Measurements from ENCODE around the gene TAGLN.
"Not testable (repeated sequence)": the region's sequence is repeated elsewhere in the genome, so short reads cannot be mapped to it uniquely, and the experiment has no call there.

Gene TAGLN

DNA sequence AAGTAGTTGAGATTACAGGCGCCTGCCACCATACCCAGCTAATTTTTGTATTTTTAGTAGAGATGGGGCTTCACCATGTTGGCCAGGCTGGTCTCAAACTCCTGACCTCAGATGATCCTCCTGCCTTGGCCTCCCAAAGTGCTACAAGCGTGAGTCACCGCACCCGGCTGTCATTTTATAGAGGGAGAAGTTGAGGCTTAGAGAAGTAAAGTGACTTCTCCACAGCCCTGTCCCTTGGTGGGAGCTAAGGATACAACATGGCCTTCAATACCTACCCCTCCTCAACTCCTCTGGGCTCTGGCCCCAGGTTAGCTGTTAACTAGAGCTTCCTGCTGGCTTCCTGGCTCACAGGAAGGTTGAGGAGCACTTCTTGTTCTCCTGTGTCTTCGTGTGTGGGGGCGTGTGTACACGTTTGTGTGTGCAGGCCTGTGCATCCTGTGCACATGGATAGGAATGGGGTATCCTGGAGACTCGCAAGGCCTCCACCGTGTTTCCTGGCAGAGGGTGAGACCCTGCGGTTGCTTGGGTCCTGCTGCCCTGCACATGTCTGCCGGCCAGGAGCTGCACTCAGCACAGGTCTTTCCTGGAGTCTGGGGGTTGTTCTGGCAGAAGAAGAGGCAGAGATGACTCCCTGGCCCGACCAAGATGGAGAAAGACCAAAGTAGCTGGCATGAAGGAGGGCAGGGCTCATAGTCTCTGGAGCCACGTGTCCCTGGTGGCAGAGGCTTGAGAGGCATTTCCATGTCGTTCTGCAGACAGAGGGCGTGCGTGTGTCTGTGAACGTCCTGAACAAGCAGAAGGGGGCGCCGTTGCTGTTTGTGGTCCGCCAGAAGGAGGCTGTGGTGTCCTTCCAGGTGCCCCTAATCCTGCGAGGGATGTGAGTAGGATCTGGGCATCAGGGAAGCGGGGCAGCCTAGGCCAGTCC lies 18.2 kb upstream of the TAGLN start:
- peak; percentile 38 for DNase-seq (ENCODE audit: low spot score)
- H3K27me3 ChIP-seq (ENCODE audit: insufficient read depth, poor library complexity, severe bottlenecking): no peaks in the 10 kb centered on the region
- TF ChIP-seq, protein P1, sequence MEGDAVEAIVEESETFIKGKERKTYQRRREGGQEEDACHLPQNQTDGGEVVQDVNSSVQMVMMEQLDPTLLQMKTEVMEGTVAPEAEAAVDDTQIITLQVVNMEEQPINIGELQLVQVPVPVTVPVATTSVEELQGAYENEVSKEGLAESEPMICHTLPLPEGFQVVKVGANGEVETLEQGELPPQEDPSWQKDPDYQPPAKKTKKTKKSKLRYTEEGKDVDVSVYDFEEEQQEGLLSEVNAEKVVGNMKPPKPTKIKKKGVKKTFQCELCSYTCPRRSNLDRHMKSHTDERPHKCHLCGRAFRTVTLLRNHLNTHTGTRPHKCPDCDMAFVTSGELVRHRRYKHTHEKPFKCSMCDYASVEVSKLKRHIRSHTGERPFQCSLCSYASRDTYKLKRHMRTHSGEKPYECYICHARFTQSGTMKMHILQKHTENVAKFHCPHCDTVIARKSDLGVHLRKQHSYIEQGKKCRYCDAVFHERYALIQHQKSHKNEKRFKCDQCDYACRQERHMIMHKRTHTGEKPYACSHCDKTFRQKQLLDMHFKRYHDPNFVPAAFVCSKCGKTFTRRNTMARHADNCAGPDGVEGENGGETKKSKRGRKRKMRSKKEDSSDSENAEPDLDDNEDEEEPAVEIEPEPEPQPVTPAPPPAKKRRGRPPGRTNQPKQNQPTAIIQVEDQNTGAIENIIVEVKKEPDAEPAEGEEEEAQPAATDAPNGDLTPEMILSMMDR (IDR thresholded peaks at IDR 0.05; ENCODE audit: poor library complexity, severe bottlenecking): peak; percentile 18
- H3K27ac ChIP-seq (ENCODE audit: poor library complexity, severe bottlenecking): no peak overlapping the region
- no peak for ATAC-seq (ENCODE audit: low read depth)
- H3K4me3 ChIP-seq (ENCODE audit: severe bottlenecking): no peak overlapping the region
- H3K36me3 ChIP-seq (ENCODE audit: low read depth): no peaks in the 10 kb centered on the region; the same call in 1 of the 2 replicates
- peaks cover 5% of the 10 kb centered on the region for H3K4me1 ChIP-seq (ENCODE audit: insufficient read depth, poor library complexity, severe bottlenecking)
- no peaks in the 10 kb centered on the region for H3K9me3 ChIP-seq (ENCODE audit: severe bottlenecking)

DNA sequence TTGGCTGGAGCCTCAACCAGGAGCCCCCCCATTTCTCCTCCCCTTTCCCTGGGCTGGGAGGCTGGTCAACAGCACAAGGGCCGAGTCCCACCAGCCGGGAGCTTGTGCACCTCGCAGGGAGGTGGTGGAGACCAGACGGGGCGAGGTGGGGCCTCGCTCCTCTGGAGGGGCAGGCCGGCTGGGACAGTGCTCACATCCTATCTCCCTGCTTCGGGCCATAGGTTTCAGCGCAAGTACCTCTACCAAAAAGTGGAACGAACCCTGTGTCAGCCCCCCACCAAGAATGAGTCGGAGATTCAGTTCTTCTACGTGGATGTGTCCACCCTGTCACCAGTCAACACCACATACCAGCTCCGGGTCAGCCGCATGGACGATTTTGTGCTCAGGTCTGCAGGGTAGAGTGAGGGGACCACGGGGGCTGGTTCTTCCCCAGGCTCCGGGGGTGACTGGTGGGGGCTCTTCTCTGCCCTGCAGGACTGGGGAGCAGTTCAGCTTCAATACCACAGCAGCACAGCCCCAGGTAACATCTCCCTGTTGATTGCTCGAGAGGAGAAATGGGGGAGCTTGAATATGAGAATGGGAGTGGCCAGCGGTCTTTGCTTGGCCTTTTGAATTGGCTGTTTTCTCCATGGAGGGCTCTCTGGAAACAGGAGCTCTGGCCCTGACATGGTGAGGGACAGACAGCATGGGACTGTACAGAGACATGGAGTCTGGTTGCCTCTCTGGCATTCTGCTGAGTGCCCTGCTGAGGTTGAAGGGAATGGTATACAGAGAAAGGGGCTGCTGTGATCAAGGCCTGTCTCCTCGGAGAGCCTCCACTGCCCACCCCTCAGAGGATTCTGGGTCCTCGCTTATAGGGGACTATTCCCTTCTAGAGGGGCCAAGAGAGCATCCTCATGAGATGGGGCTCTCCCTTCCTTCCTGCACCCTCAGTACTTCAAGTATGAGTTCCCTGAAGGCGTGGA lies 17.3 kb upstream of the TAGLN start:
- Histone ChIP-seq H3K27ac (ENCODE audit: poor library complexity, severe bottlenecking) (no peak overlapping the region), H3K36me3 (ENCODE audit: low read depth) (no peaks in the 10 kb centered on the region; the same call in 1 of the 2 replicates), H3K27me3 (ENCODE audit: insufficient read depth, poor library complexity, severe bottlenecking) (no peaks in the 10 kb centered on the region), H3K4me3 (ENCODE audit: severe bottlenecking) (no peak overlapping the region), H3K4me1 (ENCODE audit: insufficient read depth, poor library complexity, severe bottlenecking) (peaks cover 5% of the 10 kb centered on the region), H3K9me3 (ENCODE audit: severe bottlenecking) (no peaks in the 10 kb centered on the region)
- peak; percentile 46 for DNase-seq (ENCODE audit: low spot score)
- ATAC-seq (ENCODE audit: low read depth): no peak
- TF ChIP-seq, protein P1 (IDR thresholded peaks at IDR 0.05; ENCODE audit: poor library complexity, severe bottlenecking): no peak

DNA sequence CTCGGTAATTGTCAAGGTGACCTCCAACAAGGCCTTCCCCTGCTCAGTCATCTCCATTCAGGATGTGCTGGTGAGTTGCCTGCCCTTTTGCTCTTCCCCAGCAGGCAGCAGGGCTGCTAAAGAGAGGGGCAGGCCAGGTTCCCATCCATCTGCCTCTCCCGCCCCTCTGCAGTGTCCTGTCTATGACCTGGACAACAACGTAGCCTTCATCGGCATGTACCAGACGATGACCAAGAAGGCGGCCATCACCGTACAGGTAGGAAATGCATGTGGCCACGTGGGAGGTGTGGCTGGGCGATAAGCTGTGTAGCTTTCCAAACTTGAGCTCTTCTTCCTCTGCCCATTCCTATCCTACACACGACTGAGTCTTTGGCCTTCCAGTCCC lies 16.6 kb upstream of the TAGLN start:
- ATAC-seq (ENCODE audit: low read depth) (no peak), DNase-seq (ENCODE audit: low spot score) (no peak)
- Histone ChIP-seq H3K9me3 (ENCODE audit: severe bottlenecking) (no peaks in the 10 kb centered on the region), H3K4me3 (ENCODE audit: severe bottlenecking) (no peak overlapping the region), H3K27me3 (ENCODE audit: insufficient read depth, poor library complexity, severe bottlenecking) (no peaks in the 10 kb centered on the region), H3K36me3 (ENCODE audit: low read depth) (no peaks in the 10 kb centered on the region; the same call in 1 of the 2 replicates), H3K4me1 (ENCODE audit: insufficient read depth, poor library complexity, severe bottlenecking) (peaks cover 5% of the 10 kb centered on the region), H3K27ac (ENCODE audit: poor library complexity, severe bottlenecking) (no peak overlapping the region)
- TF ChIP-seq, protein P1 (IDR thresholded peaks at IDR 0.05; ENCODE audit: poor library complexity, severe bottlenecking): no peak

DNA sequence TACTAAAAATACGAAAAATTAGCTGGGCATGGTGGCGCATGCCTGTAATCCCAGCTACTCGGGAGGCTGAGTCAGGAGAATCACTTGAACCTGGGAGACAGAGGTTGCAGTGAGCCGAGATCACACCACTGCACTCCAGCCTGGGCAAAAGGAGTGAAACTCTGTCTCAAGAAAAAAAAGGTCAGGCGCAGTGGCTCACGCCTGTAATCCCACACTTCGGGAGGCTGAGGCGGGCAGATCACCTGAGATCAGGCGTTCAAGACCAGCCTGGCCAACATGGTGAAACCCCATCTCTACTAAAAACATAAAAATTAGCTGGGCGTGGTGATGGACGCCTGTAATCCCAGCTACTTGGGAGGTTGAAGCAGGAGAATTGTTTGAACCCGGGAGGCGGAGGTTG lies 16.0 kb upstream of the TAGLN start:
- not testable (repeated sequence) for H3K4me3 ChIP-seq (ENCODE audit: severe bottlenecking); H3K4me1 ChIP-seq (ENCODE audit: insufficient read depth, poor library complexity, severe bottlenecking); H3K36me3 ChIP-seq (ENCODE audit: low read depth); H3K9me3 ChIP-seq (ENCODE audit: severe bottlenecking); DNase-seq (ENCODE audit: low spot score); H3K27ac ChIP-seq (ENCODE audit: poor library complexity, severe bottlenecking); ATAC-seq (ENCODE audit: low read depth); H3K27me3 ChIP-seq (ENCODE audit: insufficient read depth, poor library complexity, severe bottlenecking)

DNA sequence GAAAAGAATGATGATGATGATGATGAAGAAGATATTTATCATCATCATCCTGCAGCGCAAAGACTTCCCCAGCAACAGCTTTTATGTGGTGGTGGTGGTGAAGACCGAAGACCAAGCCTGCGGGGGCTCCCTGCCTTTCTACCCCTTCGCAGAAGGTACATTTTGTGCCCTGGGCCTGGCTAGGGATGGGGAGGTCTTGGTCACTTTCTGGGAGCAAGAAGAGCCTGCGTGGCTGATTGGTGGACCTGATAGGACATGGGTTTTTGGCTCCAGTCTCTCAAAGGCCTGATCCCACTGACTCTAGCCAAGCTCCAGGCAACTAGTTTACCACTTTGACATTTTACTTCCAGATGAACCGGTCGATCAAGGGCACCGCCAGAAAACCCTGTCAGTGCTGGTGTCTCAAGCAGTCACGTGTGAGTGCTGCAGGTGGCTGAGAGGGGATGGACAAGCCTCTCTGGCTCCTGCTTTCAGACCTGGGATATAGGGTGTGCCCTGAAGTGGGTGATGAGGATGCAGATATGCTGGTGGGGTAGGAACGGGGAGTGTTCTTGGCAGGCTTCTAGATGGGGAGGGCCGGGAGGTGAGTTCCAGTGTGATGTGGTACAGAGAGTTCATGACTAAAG lies 15.3 kb upstream of the TAGLN start:
- Histone ChIP-seq H3K36me3 (ENCODE audit: low read depth) (no peaks in the 10 kb centered on the region; the same call in 1 of the 2 replicates), H3K27me3 (ENCODE audit: insufficient read depth, poor library complexity, severe bottlenecking) (no peaks in the 10 kb centered on the region), H3K9me3 (ENCODE audit: severe bottlenecking) (no peaks in the 10 kb centered on the region), H3K4me3 (ENCODE audit: severe bottlenecking) (no peak overlapping the region), H3K27ac (ENCODE audit: poor library complexity, severe bottlenecking) (no peak overlapping the region), H3K4me1 (ENCODE audit: insufficient read depth, poor library complexity, severe bottlenecking) (no peaks in the 10 kb centered on the region)
- TF ChIP-seq, protein P1 (IDR thresholded peaks at IDR 0.05; ENCODE audit: poor library complexity, severe bottlenecking): no peak
- DNase-seq (ENCODE audit: low spot score) (peak; percentile 26), ATAC-seq (ENCODE audit: low read depth) (no peak)

All from RWPE2 (cell line).